Spleen (tissue), 7 donors: Measurements from ENCODE around the gene NR3C2.

Experiments
- CTCF ChIP-seq, 11 experiments: fragments of 200-600 bp in 7 of 11; fragments of 450-650 bp in 4 of 11; sonication (generic) in 4 of 11; IDR thresholded peaks in 8 of 11; conservative IDR thresholded peaks in 3 of 11; 1 replicate in 7 of 11; 2 replicates in 4 of 11; pipeline versions ENCODE4 v1.4.0 to v1.8.0; 2016 to 2021; ENCODE audit warnings: antibody characterized with exemption in 11 of 11, inconsistent platforms in 4 of 11, mild to moderate bottlenecking in 1 of 11
- POLR2A ChIP-seq, 3 donors: fragments of 450-650 bp; IDR thresholded peaks; one replicate each; pipeline ENCODE4 v1.5.1; 2017; ENCODE audit warnings: antibody characterized with exemption in 3 of 3, mild to moderate bottlenecking in 1 of 3
- POLR2AphosphoS5 ChIP-seq, 3 donors: sonication (generic); formaldehyde crosslinking; IDR thresholded peaks; one replicate each; pipeline ENCODE4 v1.5.1; 2017; ENCODE audit warnings: antibody characterized with exemption in 3 of 3
- donor health status: DM: no; HTN: no; CAD: no; lungs with moderate emphysema.
- donor health status: DM: no; HTN: no; CAD: no.
- donor health status: DM: no; HTN: no; CAD: no.

- TF ChIP-seq CTCF (IDR thresholded peaks at IDR 0.05 in 8 of 11, conservative IDR thresholded peaks at IDR 0.05 in 3 of 11): no peak
- no peak for TF ChIP-seq POLR2AphosphoS5 (IDR thresholded peaks at IDR 0.05)
- TF ChIP-seq POLR2A (IDR thresholded peaks at IDR 0.05): no peak
Measured at GRCh38 chr4:148278310-148278709, 163.9 kb downstream of the NR3C2 start.
